Measurements from ENCODE around the gene CASS4. TPM values are rescaled to one million over a fixed set of nuclear protein-coding genes. Genes with fewer than 3 reads are reported as not detected.

The CASS4 gene
- total and polyA plus RNA-seq, 9 of the 15 experiments (the other 6 are each of a cell fraction or from before 2014, with no cell fraction given): 8.1 to 53.8 (median 26.7) TPM

DNA sequence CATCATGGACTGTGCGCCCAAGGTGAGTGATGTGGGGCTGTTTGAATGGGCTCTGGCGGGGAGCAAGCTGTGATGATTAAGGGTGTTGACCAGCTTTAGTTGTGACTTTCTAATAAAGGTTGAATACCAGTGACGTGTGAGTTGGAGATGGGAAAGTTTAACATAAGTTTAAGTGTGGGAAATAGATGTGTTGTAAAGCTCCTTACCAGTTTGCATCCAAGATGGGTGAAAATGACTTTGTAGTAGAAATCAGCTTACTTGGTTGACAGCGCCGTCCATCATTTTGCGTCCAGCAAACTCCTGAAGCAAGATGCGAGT, 372 bp downstream of the CASS4 start (continued):
- TF ChIP-seq, protein P1, sequence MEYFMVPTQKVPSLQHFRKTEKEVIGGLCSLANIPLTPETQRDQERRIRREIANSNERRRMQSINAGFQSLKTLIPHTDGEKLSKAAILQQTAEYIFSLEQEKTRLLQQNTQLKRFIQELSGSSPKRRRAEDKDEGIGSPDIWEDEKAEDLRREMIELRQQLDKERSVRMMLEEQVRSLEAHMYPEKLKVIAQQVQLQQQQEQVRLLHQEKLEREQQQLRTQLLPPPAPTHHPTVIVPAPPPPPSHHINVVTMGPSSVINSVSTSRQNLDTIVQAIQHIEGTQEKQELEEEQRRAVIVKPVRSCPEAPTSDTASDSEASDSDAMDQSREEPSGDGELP (CRISPR knock-in tag; IDR thresholded peaks at IDR 0.05; ENCODE audit: borderline replicate concordance): 0 out of 2 replicates have a peak, but pooled peaks have one; percentile 15
- TF ChIP-seq NFXL1 (CRISPR knock-in tag; IDR thresholded peaks at IDR 0.05) (no peak), PRMT5 (CRISPR knock-in tag; IDR thresholded peaks at IDR 0.05) (no peak), NEUROD1 (IDR thresholded peaks at IDR 0.05; ENCODE audit: borderline replicate concordance, low read depth, low read length, partially characterized antibody) (no peak), HNRNPUL1 (IDR thresholded peaks at IDR 0.05; ENCODE audit: low read length) (no peak), ZBED1 (IDR thresholded peaks at IDR 0.05) (no peak), SAFB (IDR thresholded peaks at IDR 0.05; ENCODE audit: borderline replicate concordance, low read depth, low read length) (no peak), MAFG (tag; conservative IDR thresholded peaks at IDR 0.05) (no peak), TAF7 (tag; IDR thresholded peaks at IDR 0.05) (0 out of 2 replicates have a peak, but pooled peaks have one; percentile 46), ZNF444 (CRISPR knock-in tag; IDR thresholded peaks at IDR 0.05) (no peak), ZNF253 (CRISPR knock-in tag; conservative IDR thresholded peaks at IDR 0.05) (no peak), GABPB1 (CRISPR knock-in tag; IDR thresholded peaks at IDR 0.05) (no peak), ZFX (CRISPR knock-in tag; IDR thresholded peaks at IDR 0.05) (no peak), NFIC (IDR thresholded peaks at IDR 0.05) (no peak), SNIP1 (IDR thresholded peaks at IDR 0.05; ENCODE audit: low read depth) (no peak), RBM25 (IDR thresholded peaks at IDR 0.05; ENCODE audit: low read depth, low read length, severe bottlenecking) (no peak), ZNF586 (CRISPR knock-in tag; conservative IDR thresholded peaks at IDR 0.05) (no peak), MEF2D (tag; conservative IDR thresholded peaks at IDR 0.05; ENCODE audit: low read depth) (no peak), SIN3B (IDR thresholded peaks at IDR 0.05; ENCODE audit: low read depth) (no peak), ZNF561 (CRISPR knock-in tag; conservative IDR thresholded peaks at IDR 0.05) (no peak), ZNF764 (CRISPR knock-in tag; IDR thresholded peaks at IDR 0.05; ENCODE audit: low read depth) (no peak)
- TF ChIP-seq, protein P2, sequence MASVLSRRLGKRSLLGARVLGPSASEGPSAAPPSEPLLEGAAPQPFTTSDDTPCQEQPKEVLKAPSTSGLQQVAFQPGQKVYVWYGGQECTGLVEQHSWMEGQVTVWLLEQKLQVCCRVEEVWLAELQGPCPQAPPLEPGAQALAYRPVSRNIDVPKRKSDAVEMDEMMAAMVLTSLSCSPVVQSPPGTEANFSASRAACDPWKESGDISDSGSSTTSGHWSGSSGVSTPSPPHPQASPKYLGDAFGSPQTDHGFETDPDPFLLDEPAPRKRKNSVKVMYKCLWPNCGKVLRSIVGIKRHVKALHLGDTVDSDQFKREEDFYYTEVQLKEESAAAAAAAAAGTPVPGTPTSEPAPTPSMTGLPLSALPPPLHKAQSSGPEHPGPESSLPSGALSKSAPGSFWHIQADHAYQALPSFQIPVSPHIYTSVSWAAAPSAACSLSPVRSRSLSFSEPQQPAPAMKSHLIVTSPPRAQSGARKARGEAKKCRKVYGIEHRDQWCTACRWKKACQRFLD (CRISPR knock-in tag; IDR thresholded peaks at IDR 0.05): no peak; the same call in none of the 2 replicates
- TF ChIP-seq, protein P3, sequence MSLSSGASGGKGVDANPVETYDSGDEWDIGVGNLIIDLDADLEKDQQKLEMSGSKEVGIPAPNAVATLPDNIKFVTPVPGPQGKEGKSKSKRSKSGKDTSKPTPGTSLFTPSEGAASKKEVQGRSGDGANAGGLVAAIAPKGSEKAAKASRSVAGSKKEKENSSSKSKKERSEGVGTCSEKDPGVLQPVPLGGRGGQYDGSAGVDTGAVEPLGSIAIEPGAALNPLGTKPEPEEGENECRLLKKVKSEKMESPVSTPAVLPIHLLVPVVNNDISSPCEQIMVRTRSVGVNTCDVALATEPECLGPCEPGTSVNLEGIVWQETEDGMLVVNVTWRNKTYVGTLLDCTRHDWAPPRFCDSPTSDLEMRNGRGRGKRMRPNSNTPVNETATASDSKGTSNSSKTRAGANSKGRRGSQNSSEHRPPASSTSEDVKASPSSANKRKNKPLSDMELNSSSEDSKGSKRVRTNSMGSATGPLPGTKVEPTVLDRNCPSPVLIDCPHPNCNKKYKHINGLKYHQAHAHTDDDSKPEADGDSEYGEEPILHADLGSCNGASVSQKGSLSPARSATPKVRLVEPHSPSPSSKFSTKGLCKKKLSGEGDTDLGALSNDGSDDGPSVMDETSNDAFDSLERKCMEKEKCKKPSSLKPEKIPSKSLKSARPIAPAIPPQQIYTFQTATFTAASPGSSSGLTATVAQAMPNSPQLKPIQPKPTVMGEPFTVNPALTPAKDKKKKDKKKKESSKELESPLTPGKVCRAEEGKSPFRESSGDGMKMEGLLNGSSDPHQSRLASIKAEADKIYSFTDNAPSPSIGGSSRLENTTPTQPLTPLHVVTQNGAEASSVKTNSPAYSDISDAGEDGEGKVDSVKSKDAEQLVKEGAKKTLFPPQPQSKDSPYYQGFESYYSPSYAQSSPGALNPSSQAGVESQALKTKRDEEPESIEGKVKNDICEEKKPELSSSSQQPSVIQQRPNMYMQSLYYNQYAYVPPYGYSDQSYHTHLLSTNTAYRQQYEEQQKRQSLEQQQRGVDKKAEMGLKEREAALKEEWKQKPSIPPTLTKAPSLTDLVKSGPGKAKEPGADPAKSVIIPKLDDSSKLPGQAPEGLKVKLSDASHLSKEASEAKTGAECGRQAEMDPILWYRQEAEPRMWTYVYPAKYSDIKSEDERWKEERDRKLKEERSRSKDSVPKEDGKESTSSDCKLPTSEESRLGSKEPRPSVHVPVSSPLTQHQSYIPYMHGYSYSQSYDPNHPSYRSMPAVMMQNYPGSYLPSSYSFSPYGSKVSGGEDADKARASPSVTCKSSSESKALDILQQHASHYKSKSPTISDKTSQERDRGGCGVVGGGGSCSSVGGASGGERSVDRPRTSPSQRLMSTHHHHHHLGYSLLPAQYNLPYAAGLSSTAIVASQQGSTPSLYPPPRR (CRISPR knock-in tag; IDR thresholded peaks at IDR 0.05; ENCODE audit: borderline replicate concordance): peak; percentile 14; the same call in 1 of the 2 replicates
